GM18909 (cell line): Measurements from ENCODE around the gene BCAS3.

Source experiments
- ATAC-seq: cut with Tn5 transposase; IDR thresholded peaks from one replicate; pipeline ENCODE4 v1.9.1; 2021; ENCODE audit warnings: mild to moderate bottlenecking; ENCODE audit not compliant: unreplicated experiment, poor library complexity

The BCAS3 gene

GRCh38 chr17:61091096-61091495 is 413.4 kb downstream of the BCAS3 start:
- no peak for ATAC-seq

- no peak for ATAC-seq
Measured at GRCh38 chr17:61097781-61098180, 420.1 kb downstream of the BCAS3 start.

- ATAC-seq, result no peak
Measured at GRCh38 chr17:61106354-61106753, 428.7 kb downstream of the BCAS3 start.

DNA sequence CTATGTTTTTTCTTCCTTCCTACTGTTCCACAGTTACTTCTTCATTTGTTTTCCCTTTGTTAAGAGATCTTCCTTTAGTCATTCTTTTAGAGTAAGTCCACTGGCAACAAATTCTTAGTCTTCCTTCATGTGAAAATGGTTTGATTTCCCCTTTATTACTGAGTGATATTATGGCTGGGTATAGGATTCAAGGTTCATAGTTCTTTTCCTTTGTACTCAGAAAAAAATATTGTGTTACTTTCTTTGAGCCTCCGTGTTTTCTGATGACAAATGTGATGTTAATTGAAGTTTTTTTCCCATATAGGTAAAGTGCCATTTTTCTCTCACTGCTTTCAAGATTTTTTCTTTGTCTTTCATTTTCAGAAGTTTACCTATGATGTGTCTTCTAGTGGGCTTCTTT is 438.9 kb downstream of the BCAS3 start:
- no peak for ATAC-seq

GRCh38 chr17:61117983-61118382 is 440.3 kb downstream of the BCAS3 start:
- no peak for ATAC-seq

DNA sequence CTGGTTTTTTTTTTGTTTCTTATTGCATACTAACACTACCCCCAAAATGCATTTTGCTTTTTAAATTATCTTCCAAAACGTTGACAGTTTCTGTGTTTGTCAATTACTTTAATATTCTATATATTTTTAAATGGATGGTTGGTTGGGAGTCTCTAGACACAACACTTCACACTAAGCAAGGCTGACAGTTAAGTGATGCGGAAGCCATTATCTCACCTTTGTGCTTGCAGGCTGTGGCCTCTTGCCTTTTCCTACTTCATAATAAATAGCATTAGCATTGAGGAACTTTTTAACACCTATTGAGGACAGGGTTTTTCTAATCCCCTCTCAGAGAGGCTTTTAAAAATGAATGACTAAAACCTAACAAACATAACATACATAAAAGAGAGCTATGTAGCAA is 441.2 kb downstream of the BCAS3 start:
- ATAC-seq, result no peak

DNA sequence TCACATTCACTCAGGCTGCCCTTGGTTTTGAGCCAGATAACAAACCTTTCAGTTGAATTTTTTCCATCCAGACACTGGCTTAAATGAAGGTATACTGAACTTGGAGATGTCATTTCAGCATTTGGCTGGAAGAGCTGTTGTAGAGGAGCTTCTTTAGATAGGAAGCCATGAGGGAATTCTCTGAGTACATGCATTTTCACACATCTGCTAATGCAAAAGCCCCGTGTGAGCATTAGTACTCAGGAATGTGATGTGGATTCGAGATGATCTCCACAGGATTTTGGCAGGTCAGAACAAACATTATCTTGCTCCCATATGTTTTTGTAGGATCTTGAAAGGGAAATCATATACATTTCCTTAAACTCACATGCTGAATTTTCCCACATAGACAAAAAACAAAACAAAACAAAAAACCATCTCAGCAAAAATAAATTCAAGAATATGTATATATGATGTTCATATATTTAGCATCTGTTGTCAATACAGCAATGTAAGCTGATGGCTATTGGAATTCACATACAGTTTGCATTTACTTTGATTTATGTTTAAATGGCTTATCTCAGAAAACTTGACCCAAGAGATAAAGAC is 444.8 kb downstream of the BCAS3 start:
- ATAC-seq, result no peak

DNA sequence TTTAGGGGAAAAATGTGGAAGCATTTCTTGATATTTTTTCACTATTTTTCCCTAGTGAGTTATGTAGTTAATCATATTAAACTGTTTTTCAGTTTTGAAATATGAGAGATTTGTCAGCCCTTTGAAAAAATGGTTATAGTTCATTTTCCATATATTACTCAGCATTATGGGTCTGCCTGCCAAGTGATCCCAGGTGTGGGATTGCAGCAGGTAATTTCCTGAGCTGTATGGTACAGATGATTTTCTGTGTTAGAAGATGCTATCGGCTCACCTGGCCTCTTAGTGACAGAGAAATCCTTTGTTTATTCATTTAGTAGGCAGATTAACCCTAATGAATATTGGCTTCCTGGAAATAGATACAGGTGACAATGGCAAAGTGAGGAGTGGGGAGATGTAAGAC is 446.9 kb downstream of the BCAS3 start:
- no peak for ATAC-seq

- ATAC-seq, result no peak
Measured at GRCh38 chr17:61126473-61127249, 449.0 kb downstream of the BCAS3 start.

- no peak for ATAC-seq
Measured at GRCh38 chr17:61127960-61128359, 450.3 kb downstream of the BCAS3 start.

DNA sequence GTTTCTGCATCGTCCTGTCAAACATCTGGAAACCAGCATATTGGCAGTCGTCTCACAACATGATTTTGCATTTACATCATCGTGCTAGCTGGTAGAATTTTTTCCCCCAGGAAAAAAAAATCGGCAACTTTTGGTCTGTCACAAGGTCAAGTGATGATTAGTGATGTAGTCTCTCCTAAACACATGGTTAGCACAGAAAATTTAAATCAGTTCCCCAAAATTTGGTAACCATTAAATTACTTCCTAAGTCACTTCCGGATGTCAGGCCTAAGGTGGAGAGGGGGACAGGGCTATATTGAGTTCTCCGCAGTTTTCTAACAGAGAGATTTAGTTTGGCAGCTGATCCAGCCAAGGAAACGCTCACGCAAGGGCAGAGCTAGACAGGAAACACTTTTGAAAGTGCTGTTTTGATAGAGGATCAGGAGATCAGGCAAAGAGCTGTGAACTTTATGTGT is 451.0 kb downstream of the BCAS3 start:
- no peak for ATAC-seq

- no peak for ATAC-seq
Measured at GRCh38 chr17:61129267-61130254, 451.9 kb downstream of the BCAS3 start.

GRCh38 chr17:61130330-61130729 is 452.7 kb downstream of the BCAS3 start:
- ATAC-seq, result no peak

DNA sequence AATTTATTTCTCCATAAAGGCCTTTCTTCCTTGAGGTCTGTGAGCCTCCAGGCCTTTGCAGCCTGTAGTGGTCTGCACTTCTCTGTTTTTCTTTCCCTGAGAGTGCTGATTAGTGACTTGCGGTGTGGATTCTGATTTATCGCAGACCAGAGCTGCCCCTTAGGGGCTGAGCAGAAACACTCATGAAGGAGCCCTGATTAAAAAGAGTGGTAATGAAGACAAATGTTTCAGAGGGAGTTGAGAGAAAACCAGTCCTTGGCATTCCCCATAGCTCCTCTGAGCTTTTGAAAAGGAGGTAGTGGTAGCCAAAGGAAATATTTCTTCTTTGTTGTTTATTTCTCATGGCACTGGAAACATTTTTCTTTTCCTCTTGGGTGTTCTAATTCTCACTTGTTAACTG is 453.9 kb downstream of the BCAS3 start:
- ATAC-seq, result no peak

- ATAC-seq, result no peak
Measured at GRCh38 chr17:61132524-61132923, 454.9 kb downstream of the BCAS3 start.

DNA sequence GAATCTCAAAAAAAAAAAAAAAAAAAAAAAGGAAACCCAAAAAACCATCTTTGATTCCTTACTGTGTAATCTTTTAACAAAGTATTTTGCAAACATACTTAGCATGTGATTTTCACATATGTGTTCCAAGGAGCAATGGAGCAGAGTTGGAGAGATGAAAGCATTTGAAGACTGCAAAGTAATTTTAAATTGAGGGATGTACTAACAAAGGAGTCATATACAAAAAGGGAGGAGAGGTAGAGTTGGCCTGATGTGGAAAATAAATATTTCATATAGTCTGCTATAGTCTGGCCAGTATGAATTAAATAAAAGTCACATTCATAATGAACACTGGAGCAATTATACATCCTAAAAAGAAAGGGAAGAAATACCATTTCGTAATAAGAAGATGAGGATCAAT is 456.2 kb downstream of the BCAS3 start:
- ATAC-seq, result no peak

DNA sequence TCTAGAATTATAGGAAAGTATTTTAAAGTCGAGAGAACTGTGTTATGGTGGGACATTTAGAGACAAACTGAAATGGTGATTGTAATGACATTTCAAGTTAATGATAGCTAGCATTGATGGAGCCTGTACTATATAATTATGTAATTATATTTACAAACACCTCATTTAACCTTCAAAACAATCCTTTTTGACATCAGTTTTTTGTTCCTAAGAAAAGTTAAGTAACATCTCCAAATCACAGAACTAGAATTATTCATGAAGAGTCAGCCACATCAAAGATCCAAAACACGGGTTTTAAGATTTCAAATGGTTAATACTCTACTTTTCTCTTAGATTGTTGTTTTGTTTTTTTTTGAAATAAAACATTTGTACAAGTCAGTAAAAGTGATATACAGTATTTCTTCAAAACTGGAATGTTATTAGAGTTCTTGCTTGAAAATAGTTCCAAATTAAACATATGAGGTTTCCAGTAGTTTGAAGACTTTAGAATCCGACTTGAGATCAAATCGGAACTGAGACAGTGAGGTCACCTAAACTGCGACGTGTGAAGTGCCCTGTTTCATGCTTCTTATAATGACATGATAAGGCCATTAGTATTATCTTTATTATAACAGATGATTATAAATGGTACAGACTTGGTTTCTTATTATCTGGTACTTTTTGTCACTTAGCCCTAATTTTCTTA is 457.0 kb downstream of the BCAS3 start:
- ATAC-seq, result no peak

DNA sequence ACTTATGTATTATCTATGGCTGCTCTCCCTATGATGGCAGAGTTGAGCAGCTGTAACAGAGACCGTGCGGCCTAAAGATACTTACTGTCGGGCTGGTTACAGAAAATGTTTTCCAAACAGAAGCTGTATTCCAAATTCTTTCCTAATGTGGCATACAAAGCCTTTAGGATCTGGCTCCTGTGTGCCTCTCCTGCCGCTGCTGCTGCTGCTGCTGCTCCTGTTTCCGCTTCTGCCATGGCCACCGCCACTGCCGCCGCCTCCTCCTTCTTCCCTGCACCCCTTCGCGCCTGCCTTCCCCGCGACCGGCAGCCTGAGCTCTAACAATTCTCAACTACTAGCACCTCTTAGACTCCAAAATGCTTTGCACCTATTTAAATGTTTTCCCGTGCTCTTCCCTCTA is 458.1 kb downstream of the BCAS3 start:
- no peak for ATAC-seq

DNA sequence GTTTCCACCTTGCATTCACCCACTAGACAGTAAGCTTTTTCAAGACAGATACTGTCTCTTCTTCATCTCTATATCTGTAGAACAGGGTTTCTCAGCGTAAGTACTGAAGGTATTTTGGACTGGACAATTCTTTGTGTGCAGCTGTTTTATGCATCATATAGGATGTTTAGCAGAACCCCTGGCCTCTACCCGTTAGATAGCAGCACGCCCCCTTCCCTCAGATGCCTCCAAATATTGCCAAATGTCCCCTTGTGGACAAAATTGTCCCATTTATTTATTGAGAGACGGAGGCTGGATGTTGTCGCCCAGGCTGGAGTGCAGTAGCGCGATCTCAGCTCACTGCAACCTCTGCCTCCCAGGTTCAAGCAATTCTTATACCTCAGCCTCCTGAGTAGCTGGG is 458.6 kb downstream of the BCAS3 start:
- no peak for ATAC-seq

DNA sequence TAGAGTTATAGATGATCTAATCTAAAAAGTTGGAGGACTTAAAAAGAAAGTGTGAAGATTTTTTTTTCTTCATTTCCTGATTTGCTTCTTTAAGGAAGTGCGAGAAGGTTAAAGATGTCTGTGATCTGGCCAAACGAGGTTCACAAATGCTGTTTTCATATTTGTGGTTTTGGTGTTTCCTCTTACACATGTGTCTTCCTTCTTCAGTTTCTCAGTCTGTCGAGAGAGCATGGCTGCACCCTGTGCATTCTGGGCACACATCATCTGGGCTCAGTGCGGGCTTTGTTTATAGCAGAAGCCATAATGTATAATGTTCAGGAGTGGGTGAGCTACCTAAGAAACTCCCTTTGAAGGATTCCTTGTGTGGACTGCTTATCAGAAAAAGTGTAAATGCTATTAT is 461.6 kb downstream of the BCAS3 start:
- ATAC-seq, result peak; percentile 96
